HG02759 (cell line): Measurements from ENCODE around the gene CACNA1I.
A peak's percentile ranks its signal among the peaks of the same experiment; 100 is the strongest.
"Not testable (repeated sequence)": the region's sequence is repeated elsewhere in the genome, so short reads cannot be mapped to it uniquely, and the experiment has no call there.

Experiments used
- ATAC-seq: cut with Tn5 transposase; IDR thresholded peaks from one replicate; pipeline ENCODE4 v1.9.1; 2021; ENCODE audit warnings: mild to moderate bottlenecking, moderate library complexity; ENCODE audit not compliant: unreplicated experiment

Gene CACNA1I

GRCh38 chr22:39570665-39571064 is at the start of gene CACNA1I:
CACNA1I (plus strand) TSS chr22:39570753; CDS start chr22:39570753, 0 bp downstream.
- ATAC-seq = no peak

GRCh38 chr22:39521106-39521885 is 49.3 kb upstream of the CACNA1I start:
- not testable (repeated sequence) for ATAC-seq

- ATAC-seq = not testable (repeated sequence)
Measured at GRCh38 chr22:39522091-39522490, 48.5 kb upstream of the CACNA1I start.

GRCh38 chr22:39522567-39523300 is 47.8 kb upstream of the CACNA1I start:
- no peak for ATAC-seq

GRCh38 chr22:39524089-39524752 is 46.3 kb upstream of the CACNA1I start:
- ATAC-seq = no peak

GRCh38 chr22:39524753-39525657 is 45.5 kb upstream of the CACNA1I start:
- no peak for ATAC-seq

- ATAC-seq = no peak
Measured at GRCh38 chr22:39525658-39525975, 44.9 kb upstream of the CACNA1I start.

GRCh38 chr22:39526736-39527171 is 43.8 kb upstream of the CACNA1I start:
- no peak for ATAC-seq

GRCh38 chr22:39527481-39527961 is 43.0 kb upstream of the CACNA1I start:
- no peak for ATAC-seq

GRCh38 chr22:39528080-39528661 is 42.4 kb upstream of the CACNA1I start:
- ATAC-seq = no peak

- peak; percentile 33 for ATAC-seq
Measured at GRCh38 chr22:39528681-39529486, 41.7 kb upstream of the CACNA1I start.

- ATAC-seq = no peak
Measured at GRCh38 chr22:39529487-39529851, 41.1 kb upstream of the CACNA1I start.

GRCh38 chr22:39530116-39530515 is 40.4 kb upstream of the CACNA1I start:
- no peak for ATAC-seq

GRCh38 chr22:39530692-39531331 is 39.7 kb upstream of the CACNA1I start:
- ATAC-seq = no peak

- peak; percentile 81 for ATAC-seq
Measured at GRCh38 chr22:39532215-39533073, 38.1 kb upstream of the CACNA1I start, which contains the start of gene RPS19BP1. RPS19BP1 (minus strand) TSS chr22:39532748; CDS start chr22:39532738, 10 bp downstream.

- no peak for ATAC-seq
Measured at GRCh38 chr22:39534092-39534506, 36.5 kb upstream of the CACNA1I start.

GRCh38 chr22:39534591-39535356 is 35.8 kb upstream of the CACNA1I start:
- ATAC-seq = no peak
